Measurements from ENCODE around the gene TNFRSF13B.
"Not testable (repeated sequence)": the region's sequence is repeated elsewhere in the genome, so short reads cannot be mapped to it uniquely, and the experiment has no call there.

TNFRSF13B gene

DNA sequence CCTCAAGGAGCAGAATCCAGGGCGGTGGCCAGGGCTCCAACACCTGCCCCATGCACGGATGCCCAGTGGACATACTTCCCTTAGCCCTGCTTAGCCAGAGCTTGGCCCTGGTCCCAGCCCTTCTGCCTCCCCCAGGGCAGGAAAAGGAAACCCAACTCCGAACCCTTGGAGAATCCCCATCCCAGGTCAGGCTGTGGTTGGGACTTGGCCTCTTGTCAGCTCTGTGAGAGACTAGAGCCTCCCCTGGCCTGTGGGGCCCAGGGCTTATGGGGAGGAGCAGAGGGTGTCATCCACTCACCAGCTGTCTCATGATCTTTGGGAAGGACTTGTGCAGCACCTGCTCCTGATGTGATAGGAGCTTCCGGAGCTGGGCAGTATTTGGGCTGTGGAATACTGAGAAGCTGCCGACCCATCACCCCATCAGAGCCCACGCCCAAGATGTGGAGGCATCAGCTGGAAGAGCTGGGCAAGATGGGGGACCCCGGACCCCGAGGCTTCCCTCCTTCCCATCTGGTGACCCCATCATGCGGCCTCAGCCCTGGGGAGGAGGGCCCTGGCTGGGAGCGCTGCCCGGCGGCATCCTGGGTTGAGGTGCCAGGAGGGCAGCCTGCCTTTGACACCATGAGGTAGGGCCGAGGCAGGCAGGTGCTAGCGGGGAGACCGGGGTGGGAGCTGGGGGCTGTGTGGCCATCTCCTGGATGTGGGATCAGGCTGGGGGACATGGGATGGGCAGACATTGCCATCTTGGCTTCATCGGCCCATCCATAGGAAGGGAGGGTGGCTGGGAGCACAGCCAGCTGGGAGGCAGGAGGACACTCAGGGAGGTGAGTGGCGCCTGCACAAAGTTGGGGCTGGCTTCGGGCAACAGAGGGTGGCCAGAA, 45.1 kb downstream of the TNFRSF13B start:
- DNase-seq: no peak
- H3K9me3 Mint-ChIP-seq: no peaks in the 10 kb centered on the region

GRCh38 chr17:16926061-16926511, 45.8 kb downstream of the TNFRSF13B start:
- Mint-ChIP-seq H3K27ac (no peak overlapping the region), H3K4me3 (no peak overlapping the region), H3K27me3 (no peaks in the 10 kb centered on the region), H3K9me3 (no peaks in the 10 kb centered on the region), H3K4me1 (ENCODE audit: low read depth) (peaks cover 7% of the 10 kb centered on the region), H3K36me3 (ENCODE audit: low read depth) (no peaks in the 10 kb centered on the region)
- DNase-seq: no peak

More for the DNA sequence above, 45.1 kb downstream of the TNFRSF13B start:
- H3K4me1 Mint-ChIP-seq (ENCODE audit: low read depth): peaks cover 7% of the 10 kb centered on the region
- no peaks in the 10 kb centered on the region for H3K36me3 Mint-ChIP-seq (ENCODE audit: low read depth)
- H3K27ac Mint-ChIP-seq: no peak overlapping the region
- H3K4me3 Mint-ChIP-seq: no peak overlapping the region
- no peaks in the 10 kb centered on the region for H3K27me3 Mint-ChIP-seq

DNA sequence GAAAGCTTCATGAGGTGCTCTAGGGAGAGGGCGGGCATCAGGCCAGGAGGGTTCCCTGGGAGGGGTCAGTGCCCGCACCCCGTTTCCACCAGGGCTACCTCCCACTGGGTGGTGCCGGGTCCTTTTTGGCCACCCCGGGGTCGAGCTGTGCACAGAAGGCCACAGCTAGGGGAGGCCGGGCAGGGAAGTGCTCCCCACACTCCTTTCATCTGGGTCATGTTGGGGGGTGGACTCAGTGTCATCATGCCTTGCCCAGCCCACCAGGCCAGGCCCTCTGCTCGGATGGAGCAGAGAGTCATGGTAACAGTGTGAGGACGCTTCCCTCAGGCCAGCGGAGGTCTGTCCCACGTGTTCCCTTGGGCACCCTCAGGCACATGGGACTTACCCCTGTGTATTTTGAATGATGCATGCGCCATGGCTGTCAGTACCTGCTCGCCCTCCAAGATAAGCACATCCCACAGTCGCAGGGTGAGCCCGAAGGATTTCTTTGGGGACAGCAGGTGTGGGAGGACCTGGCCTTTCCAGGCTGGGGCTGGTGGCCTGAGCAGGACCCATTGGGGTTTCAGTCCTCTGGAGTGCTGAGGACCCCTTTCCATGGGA, 46.4 kb downstream of the TNFRSF13B start:
- Mint-ChIP-seq H3K27me3 (no peaks in the 10 kb centered on the region), H3K9me3 (no peaks in the 10 kb centered on the region), H3K4me1 (ENCODE audit: low read depth) (peaks cover 7% of the 10 kb centered on the region), H3K4me3 (no peak overlapping the region), H3K27ac (no peak overlapping the region), H3K36me3 (ENCODE audit: low read depth) (no peaks in the 10 kb centered on the region)
- peak; percentile 18 for DNase-seq

DNA sequence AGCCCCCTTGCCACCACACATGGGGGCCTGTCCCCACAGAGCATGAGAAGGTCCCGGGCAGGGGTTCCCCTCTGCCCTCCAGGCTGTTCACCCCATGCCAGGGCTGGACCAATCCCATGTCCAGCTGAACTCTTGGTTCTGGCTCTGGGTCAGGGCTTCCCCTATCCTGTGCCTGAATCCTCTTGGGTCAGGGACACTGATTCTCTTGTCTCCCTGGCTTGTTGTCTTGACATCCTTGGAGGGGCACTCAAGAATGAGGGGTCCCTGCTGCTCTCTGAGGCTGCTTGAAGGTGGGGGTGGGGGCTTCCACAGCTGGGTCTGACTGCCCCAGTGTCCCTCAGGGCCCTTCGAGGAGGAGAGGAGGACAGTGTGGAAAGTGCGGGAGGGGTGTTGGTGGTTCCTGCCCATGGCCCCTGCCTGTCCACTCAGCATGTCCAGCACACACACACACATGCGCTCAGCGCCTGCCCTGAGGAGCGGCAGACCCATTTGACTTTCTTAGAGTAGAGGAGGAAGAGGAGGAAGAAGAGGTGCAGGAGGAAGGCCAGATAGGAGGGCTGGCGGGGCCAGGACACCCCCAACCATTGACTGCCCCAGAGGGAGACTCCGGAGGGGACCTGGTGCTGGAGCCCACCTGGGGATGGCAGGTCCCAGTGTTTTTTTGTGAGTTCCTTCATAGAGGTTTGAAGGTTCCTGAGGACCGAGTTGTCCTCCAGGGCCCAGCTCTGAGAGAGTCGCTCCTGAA, 47.0 kb downstream of the TNFRSF13B start:
- peaks cover 7% of the 10 kb centered on the region for H3K4me1 Mint-ChIP-seq (ENCODE audit: low read depth)

DNA sequence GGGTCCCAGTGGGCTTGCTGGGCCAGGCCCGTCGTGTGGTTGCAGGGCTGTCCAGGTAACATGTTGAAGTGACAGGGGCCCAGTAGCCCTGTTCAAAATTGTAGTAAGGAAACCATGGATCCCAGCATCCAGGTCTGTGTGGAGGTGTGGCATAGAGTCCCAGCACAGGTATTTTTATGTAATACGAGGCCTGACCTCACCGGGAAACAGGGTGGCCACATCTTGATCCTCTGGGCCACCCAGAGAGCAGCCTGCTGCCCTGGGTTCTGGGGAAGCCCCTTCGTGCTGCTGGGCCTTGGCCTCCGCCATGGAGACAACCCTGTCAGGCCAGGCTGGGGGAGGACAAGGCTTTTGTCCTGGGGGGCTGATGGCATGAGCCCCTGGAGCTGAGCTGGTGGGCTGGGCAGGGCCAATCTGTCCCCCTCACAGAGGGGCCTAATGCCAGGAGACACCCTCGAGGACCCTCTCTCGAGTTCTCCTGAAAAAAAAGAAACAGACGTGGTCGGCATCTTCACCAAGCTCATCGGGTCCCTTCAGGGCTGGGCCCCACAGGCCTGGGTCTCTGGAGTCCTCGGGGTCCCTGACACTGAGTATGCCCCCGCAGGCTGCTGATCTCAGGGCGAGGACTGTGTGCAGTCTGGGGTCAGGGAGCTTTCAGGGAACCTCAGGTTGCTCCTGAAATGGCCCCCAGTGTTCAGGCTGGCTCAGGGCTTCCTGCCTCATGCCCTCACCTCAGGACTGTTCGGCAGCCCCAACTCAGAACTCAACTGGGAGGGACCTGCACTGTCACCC, 47.8 kb downstream of the TNFRSF13B start:
- Mint-ChIP-seq H3K27ac (no peak overlapping the region), H3K9me3 (no peaks in the 10 kb centered on the region), H3K4me3 (no peak overlapping the region), H3K36me3 (ENCODE audit: low read depth) (no peaks in the 10 kb centered on the region), H3K4me1 (ENCODE audit: low read depth) (peaks cover 5% of the 10 kb centered on the region), H3K27me3 (no peaks in the 10 kb centered on the region)
- DNase-seq: peak; percentile 19

More for the DNA sequence above, 47.0 kb downstream of the TNFRSF13B start:
- no peak overlapping the region for H3K27ac Mint-ChIP-seq
- H3K9me3 Mint-ChIP-seq: no peaks in the 10 kb centered on the region
- no peaks in the 10 kb centered on the region for H3K36me3 Mint-ChIP-seq (ENCODE audit: low read depth)
- peak; percentile 19 for DNase-seq
- no peaks in the 10 kb centered on the region for H3K27me3 Mint-ChIP-seq
- no peak overlapping the region for H3K4me3 Mint-ChIP-seq

DNA sequence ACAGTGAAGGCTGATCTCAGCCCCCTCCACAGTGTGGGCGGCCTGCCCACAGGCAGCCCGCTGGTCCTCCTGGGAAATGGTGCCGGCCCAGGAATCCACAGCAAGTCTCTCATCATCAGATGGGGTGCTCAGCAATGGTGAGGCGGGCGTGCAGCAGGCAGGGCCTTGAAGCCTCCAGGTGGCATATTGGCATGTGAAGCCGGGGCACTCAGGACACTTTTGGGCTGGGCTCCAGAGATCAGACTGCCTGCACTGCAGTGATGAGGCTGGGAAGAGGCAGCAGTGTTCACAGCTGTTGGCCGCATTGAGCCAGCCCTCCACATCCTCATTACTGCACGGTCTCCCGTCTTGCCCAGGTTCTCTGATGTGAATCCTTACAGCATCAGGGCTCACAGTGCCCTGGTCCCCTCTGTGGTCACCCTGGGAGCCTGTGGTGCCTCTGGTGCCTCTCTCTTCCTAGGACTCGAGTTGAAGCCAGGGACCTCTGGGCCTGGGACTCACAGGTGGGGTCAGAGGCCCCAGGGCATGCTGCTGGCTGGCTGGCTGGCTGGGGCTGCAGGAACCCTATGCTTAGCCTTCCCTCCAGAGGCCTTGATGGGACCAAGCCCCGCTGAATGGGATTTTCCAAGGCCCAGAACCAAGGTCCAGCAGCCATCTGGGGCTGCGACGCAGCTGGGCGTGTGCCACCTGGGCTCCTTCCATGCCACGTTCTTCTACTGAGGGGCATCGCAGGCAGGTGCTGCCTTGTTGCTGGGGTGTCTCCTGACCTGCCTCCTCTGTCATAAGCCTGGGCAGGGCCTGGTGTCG, 48.6 kb downstream of the TNFRSF13B start:
- H3K9me3 Mint-ChIP-seq: no peaks in the 10 kb centered on the region
- H3K4me3 Mint-ChIP-seq: no peak overlapping the region
- no peaks in the 10 kb centered on the region for H3K4me1 Mint-ChIP-seq (ENCODE audit: low read depth)
- no peaks in the 10 kb centered on the region for H3K27me3 Mint-ChIP-seq
- DNase-seq: peak; percentile 22
- H3K36me3 Mint-ChIP-seq (ENCODE audit: low read depth): no peaks in the 10 kb centered on the region
- H3K27ac Mint-ChIP-seq: no peak overlapping the region

- H3K4me3 Mint-ChIP-seq: no peak overlapping the region
- no peaks in the 10 kb centered on the region for H3K4me1 Mint-ChIP-seq (ENCODE audit: low read depth)
- no peaks in the 10 kb centered on the region for H3K27me3 Mint-ChIP-seq
- H3K36me3 Mint-ChIP-seq (ENCODE audit: low read depth): no peaks in the 10 kb centered on the region
- no peak overlapping the region for H3K27ac Mint-ChIP-seq
- no peaks in the 10 kb centered on the region for H3K9me3 Mint-ChIP-seq
- DNase-seq: peak; percentile 11
Observed at GRCh38 chr17:16922386-16923096, 49.4 kb downstream of the TNFRSF13B start.

- H3K4me3 Mint-ChIP-seq; H3K36me3 Mint-ChIP-seq (ENCODE audit: low read depth); DNase-seq; H3K27me3 Mint-ChIP-seq; H3K27ac Mint-ChIP-seq; H3K9me3 Mint-ChIP-seq; H3K4me1 Mint-ChIP-seq (ENCODE audit: low read depth): not testable (repeated sequence)
Observed at GRCh38 chr17:16921451-16921850, 50.5 kb downstream of the TNFRSF13B start.

DNA sequence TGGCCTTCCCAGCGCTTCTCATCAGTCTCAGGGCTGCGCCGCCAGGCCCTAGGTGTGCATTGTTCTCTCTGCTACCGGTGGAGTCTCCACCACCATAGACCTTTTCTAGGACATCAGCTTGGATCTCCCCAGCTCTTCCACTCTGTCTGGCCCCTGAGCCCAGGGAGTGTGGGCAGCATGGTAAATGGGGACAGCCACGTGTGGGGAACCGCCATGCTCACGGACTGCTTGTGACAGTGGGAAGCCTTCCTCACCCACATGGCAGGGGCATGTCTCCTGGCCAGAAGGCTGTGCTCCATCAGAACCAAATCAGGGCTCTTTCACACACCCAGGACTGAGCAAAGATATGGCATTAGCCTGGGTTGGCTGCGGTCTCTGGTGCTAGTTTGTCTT, 51.3 kb downstream of the TNFRSF13B start:
- peak; percentile 8 for DNase-seq
- Mint-ChIP-seq H3K36me3 (ENCODE audit: low read depth) (no peaks in the 10 kb centered on the region), H3K27ac (no peak overlapping the region), H3K4me1 (ENCODE audit: low read depth) (no peaks in the 10 kb centered on the region), H3K27me3 (no peaks in the 10 kb centered on the region), H3K9me3 (no peaks in the 10 kb centered on the region), H3K4me3 (no peak overlapping the region)

GRCh38 chr17:16919663-16920627, 52.0 kb downstream of the TNFRSF13B start:
- DNase-seq: peak; percentile 12
- Mint-ChIP-seq H3K27ac (no peak overlapping the region), H3K4me3 (no peak overlapping the region), H3K4me1 (ENCODE audit: low read depth) (no peaks in the 10 kb centered on the region), H3K27me3 (no peaks in the 10 kb centered on the region), H3K36me3 (ENCODE audit: low read depth) (no peaks in the 10 kb centered on the region), H3K9me3 (no peaks in the 10 kb centered on the region)

- no peak overlapping the region for H3K27ac Mint-ChIP-seq
- no peaks in the 10 kb centered on the region for H3K9me3 Mint-ChIP-seq
- DNase-seq: peak; percentile 6
- H3K4me3 Mint-ChIP-seq: no peak overlapping the region
- H3K36me3 Mint-ChIP-seq (ENCODE audit: low read depth): no peaks in the 10 kb centered on the region
- no peaks in the 10 kb centered on the region for H3K4me1 Mint-ChIP-seq (ENCODE audit: low read depth)
- no peaks in the 10 kb centered on the region for H3K27me3 Mint-ChIP-seq
Observed at GRCh38 chr17:16918443-16918842, 53.5 kb downstream of the TNFRSF13B start.

DNA sequence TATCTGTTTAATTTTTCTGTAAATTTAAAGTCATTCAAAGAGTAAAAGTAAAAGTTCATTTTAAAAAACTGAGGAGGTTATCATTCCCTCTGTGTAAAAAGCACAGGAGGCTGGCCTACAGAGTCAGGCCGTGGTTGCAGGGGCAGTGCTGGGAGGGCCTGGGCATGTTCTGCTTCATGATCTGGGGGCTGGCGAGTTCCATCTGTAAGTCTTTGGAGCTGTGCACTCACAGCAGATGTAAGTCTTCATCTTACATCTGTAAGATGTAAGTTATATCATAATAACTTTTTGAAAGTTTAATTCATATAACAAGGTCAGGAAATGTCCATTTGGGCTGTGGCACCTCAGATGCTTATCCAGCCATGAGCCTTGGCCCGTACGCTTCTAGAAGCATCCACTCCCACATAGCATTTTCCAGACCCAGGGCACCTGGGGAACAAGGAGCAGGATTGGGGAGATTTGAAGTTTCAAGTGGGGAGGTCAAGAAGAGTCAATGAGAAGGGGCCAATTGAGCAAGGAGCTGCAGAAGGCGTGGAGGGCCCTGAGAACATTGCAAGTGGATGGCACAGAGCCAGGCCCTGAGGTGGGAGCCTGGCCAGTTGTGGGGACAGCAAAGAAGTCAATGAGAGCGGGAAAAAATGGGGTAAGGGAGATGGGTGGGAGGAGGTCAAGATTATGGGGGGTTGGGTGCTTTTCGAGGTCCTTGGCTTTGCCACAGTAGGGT, 54.1 kb downstream of the TNFRSF13B start:
- Mint-ChIP-seq H3K4me1 (ENCODE audit: low read depth) (peaks cover 1% of the 10 kb centered on the region), H3K4me3 (no peak overlapping the region), H3K9me3 (no peaks in the 10 kb centered on the region), H3K36me3 (ENCODE audit: low read depth) (no peaks in the 10 kb centered on the region), H3K27ac (no peak overlapping the region), H3K27me3 (no peaks in the 10 kb centered on the region)
- no peak for DNase-seq

Data from activated T-cell treated with anti-CD3 and anti-CD28 coated beads, Interleukin-2, amount 50 U/mL, for 24 hours (primary cell).